Measurements from ENCODE around the gene CNTNAP5. TPM values are rescaled to one million over a fixed set of nuclear protein-coding genes. Genes with fewer than 3 reads are reported as not detected.

CNTNAP5 gene
- total and polyA plus RNA-seq, 2 of the 4 experiments (the other 2 are of a cell fraction) = not detected

GRCh38 chr2:124663645-124663997 is 638.5 kb downstream of the CNTNAP5 start:
- no peak overlapping the region for H2AK5ac ChIP-seq (ENCODE audit: low read depth, low read length)
- H3K23ac ChIP-seq (ENCODE audit: low read depth, low read length) = no peak overlapping the region
- no peaks in the 10 kb centered on the region for H3K27me3 ChIP-seq (ENCODE audit: control insufficient read depth, insufficient read depth, low read length)
- H4K8ac ChIP-seq (ENCODE audit: low read depth in 2 of 2, low read length in 2 of 2) = no peak overlapping the region
- H4K91ac ChIP-seq (ENCODE audit: insufficient read depth, low read depth, low read length) = no peak overlapping the region
- intact Hi-C loops (cut with micrococcal nuclease) = loop anchor here (10.0 kb wide), 1 partner anchor 811 kb away; no protein-coding TSS in a partner anchor
- no peak overlapping the region for H3K14ac ChIP-seq (replicated peaks; ENCODE audit: low read depth, low read length)
- no peak overlapping the region for H2BK15ac ChIP-seq (ENCODE audit: low read depth, low read length)
- no peak overlapping the region for H4K5ac ChIP-seq (ENCODE audit: low read depth, low read length)
- no peak overlapping the region for H3K9ac ChIP-seq (ENCODE audit: low read depth, low read length)
- no peaks in the 10 kb centered on the region for H3K79me1 ChIP-seq (ENCODE audit: low read depth in 1 of 2, low read length in 2 of 2)
- peaks cover 7% of the 10 kb centered on the region; the same call in 1 of the 2 replicates for H3K9me1 ChIP-seq (ENCODE audit: insufficient read depth, low read length)
- H3K18ac ChIP-seq (ENCODE audit: low read depth, low read length) = no peak overlapping the region
- TF ChIP-seq, protein P1, sequence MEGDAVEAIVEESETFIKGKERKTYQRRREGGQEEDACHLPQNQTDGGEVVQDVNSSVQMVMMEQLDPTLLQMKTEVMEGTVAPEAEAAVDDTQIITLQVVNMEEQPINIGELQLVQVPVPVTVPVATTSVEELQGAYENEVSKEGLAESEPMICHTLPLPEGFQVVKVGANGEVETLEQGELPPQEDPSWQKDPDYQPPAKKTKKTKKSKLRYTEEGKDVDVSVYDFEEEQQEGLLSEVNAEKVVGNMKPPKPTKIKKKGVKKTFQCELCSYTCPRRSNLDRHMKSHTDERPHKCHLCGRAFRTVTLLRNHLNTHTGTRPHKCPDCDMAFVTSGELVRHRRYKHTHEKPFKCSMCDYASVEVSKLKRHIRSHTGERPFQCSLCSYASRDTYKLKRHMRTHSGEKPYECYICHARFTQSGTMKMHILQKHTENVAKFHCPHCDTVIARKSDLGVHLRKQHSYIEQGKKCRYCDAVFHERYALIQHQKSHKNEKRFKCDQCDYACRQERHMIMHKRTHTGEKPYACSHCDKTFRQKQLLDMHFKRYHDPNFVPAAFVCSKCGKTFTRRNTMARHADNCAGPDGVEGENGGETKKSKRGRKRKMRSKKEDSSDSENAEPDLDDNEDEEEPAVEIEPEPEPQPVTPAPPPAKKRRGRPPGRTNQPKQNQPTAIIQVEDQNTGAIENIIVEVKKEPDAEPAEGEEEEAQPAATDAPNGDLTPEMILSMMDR (conservative IDR thresholded peaks at IDR 0.05; ENCODE audit: low read depth, low read length) = no peak
- TF ChIP-seq BHLHE40 (IDR thresholded peaks at IDR 0.05; ENCODE audit: low read depth, low read length) = no peak
- TF ChIP-seq RCOR1 (IDR thresholded peaks at IDR 0.05; ENCODE audit: insufficient replicate concordance, low read length) = no peak
- TF ChIP-seq USF2 (IDR thresholded peaks at IDR 0.05; ENCODE audit: low read depth, low read length) = no peak
- no peak for TF ChIP-seq RAD21 (IDR thresholded peaks at IDR 0.05; ENCODE audit: low read length)
- no peak for TF ChIP-seq POLR2A (IDR thresholded peaks at IDR 0.05; ENCODE audit: low read depth, low read length)
- no peak for TF ChIP-seq MAFK (IDR thresholded peaks at IDR 0.05; ENCODE audit: low read depth, low read length)
- no peak for TF ChIP-seq RFX5 (IDR thresholded peaks at IDR 0.05; ENCODE audit: low read depth, low read length)
- TF ChIP-seq CEBPB (IDR thresholded peaks at IDR 0.05; ENCODE audit: low read depth, low read length) = no peak
- H3K4me2 ChIP-seq (ENCODE audit: low read depth, low read length) = no peak overlapping the region
- H3K9me3 ChIP-seq (ENCODE audit: control insufficient read depth, insufficient read depth, low read length) = no peaks in the 10 kb centered on the region
- H2BK20ac ChIP-seq (ENCODE audit: low read depth, low read length) = no peak overlapping the region
- DNase-seq (no peak), ATAC-seq (ENCODE audit: low read depth) (no peak)
- H2AK9ac ChIP-seq (replicated peaks; ENCODE audit: low read depth, low read length, poor library complexity) = no peak overlapping the region
- in situ Hi-C loops (cut with MboI; ENCODE audit: low sequenced_read_pairs) = no loop called here
- peaks cover 4% of the 10 kb centered on the region for H3K4me1 ChIP-seq (ENCODE audit: control insufficient read depth, insufficient read depth, low read length)
- H2BK120ac ChIP-seq (ENCODE audit: low read depth, low read length) = no peak overlapping the region
- H3K4me3 ChIP-seq (ENCODE audit: insufficient read depth, low read depth, low read length) = no peak overlapping the region
- CTCF ChIA-PET = no interaction called here
- H3K4ac ChIP-seq (ENCODE audit: low read depth, low read length) = no peak overlapping the region
- H4K20me1 ChIP-seq (ENCODE audit: insufficient read depth, low read length) = no peaks in the 10 kb centered on the region
- H3K27ac ChIP-seq (ENCODE audit: insufficient read depth, low read length) = no peak overlapping the region
- dilution Hi-C loops (cut with HindIII; ENCODE audit: low sequenced_read_pairs, unreplicated experiment) = no loop called here
- no TSS peak for BruUV-seq (replicated peaks)
- H3K36me3 ChIP-seq (ENCODE audit: control insufficient read depth, insufficient read depth, low read length) = no peaks in the 10 kb centered on the region
- no peak overlapping the region for H2AFZ ChIP-seq (replicated peaks; ENCODE audit: low read length, poor library complexity)
- POLR2A ChIA-PET (ENCODE audit: unreplicated experiment) = no interaction called here
- H3K56ac ChIP-seq (ENCODE audit: extremely low read depth, insufficient read depth, low read length) = no peak overlapping the region
- no peak overlapping the region for H2BK5ac ChIP-seq (ENCODE audit: low read depth, low read length, poor library complexity, severe bottlenecking)

All from IMR-90 (cell line).